BJ (cell line): Measurements from ENCODE around the gene PLXNB1. TPM values are rescaled to one million over a fixed set of nuclear protein-coding genes. Genes with fewer than 3 reads are reported as not detected.
"Not testable (repeated sequence)": the region's sequence is repeated elsewhere in the genome, so short reads cannot be mapped to it uniquely, and the experiment has no call there.

Experiments used
- CTCF ChIA-PET: fragments of 350-600 bp; formaldehyde crosslinking; extraction: SDS; loops from one replicate; lab custom pipeline; 2021; ENCODE audit warnings: antibody characterized with exemption, inconsistent platforms; lab: Yijun Ruan, JAX
- POLR2A ChIA-PET: fragments of 300-600 bp; sonication (Branson Sonifier 250); formaldehyde crosslinking; extraction: SDS; loops from one replicate; lab custom pipeline; 2021; ENCODE audit warnings: antibody characterized with exemption; lab: Charles Lee
- DNase-seq: peaks from one replicate; pipeline ENCODE4 v3.0.0-alpha.2; 2011; ENCODE audit warnings: low read depth
- H3K27me3 ChIP-seq: 2 replicates; pipeline ENCODE4 v1.6.0; 2011; ENCODE audit warnings: low read length; ENCODE audit not compliant: control insufficient read depth, insufficient read depth
- H3K36me3 ChIP-seq: 2 replicates; pipeline ENCODE4 v1.5.1; 2011; ENCODE audit warnings: low read length; ENCODE audit not compliant: control insufficient read depth, insufficient read depth
- H3K4me3 ChIP-seq: 2 replicates; pipeline ENCODE4 v1.5.1; 2011; ENCODE audit warnings: low read depth, mild to moderate bottlenecking, control low read depth, low read length
- CTCF ChIP-seq: IDR thresholded peaks from 2 replicates; pipeline ENCODE4 v1.5.1; 2011; ENCODE audit warnings: low read depth, mild to moderate bottlenecking, control low read depth, inconsistent platforms, low read length, moderate library complexity; ENCODE audit not compliant: insufficient read depth
- polyA plus RNA-seq: library from polyadenylated mRNA; depleted of rRNA; stranded (reverse); fragments of >200 nt; gene quantifications from 2 replicates; pipeline ENCODE4 v1.2.3, GENCODE V29; 2011

Gene PLXNB1
- polyA plus RNA-seq, 1 experiment: 26.3 TPM

GRCh38 chr3:48464713-48465221 is 34.9 kb upstream of the PLXNB1 start:
- DNase-seq: no peak
- TF ChIP-seq CTCF: no peak
- no peaks in the 10 kb centered on the region for H3K27me3 ChIP-seq
- ChIA-PET POLR2A (no interaction called here), CTCF (interaction anchor here (0.9 to 4.2 kb wide), 8 partner anchors 9 to 192 kb away, joined by 3 to 25 read pairs (median 5); no protein-coding TSS in a partner anchor)
- H3K4me3 ChIP-seq: no peak overlapping the region
- peaks cover 44% of the 10 kb centered on the region for H3K36me3 ChIP-seq

GRCh38 chr3:48463703-48464102 is 33.8 kb upstream of the PLXNB1 start:
- no peak for TF ChIP-seq CTCF
- Histone ChIP-seq H3K27me3 (no peaks in the 10 kb centered on the region), H3K4me3 (no peak overlapping the region), H3K36me3 (peaks cover 38% of the 10 kb centered on the region)
- CTCF ChIA-PET: interaction anchor here (0.6 to 4.2 kb wide), 7 partner anchors 9 to 193 kb away, joined by 3 to 25 read pairs (median 5); no protein-coding TSS in a partner anchor
- POLR2A ChIA-PET: interaction anchor here (0.6 kb wide), 1 partner anchor 83 kb away, joined by 4 read pairs; no protein-coding TSS in a partner anchor
- no peak for DNase-seq

GRCh38 chr3:48461767-48462166 is 31.9 kb upstream of the PLXNB1 start:
- H3K4me3 ChIP-seq, POLR2A ChIA-PET, H3K27me3 ChIP-seq, DNase-seq: not testable (repeated sequence)
- CTCF ChIA-PET: interaction anchor here (0.6 to 1.3 kb wide), 6 partner anchors 12 to 88 kb away, joined by 3 to 5 read pairs (median 3); partner anchors contain the start of gene ATRIP
- peaks cover 23% of the 10 kb centered on the region for H3K36me3 ChIP-seq

GRCh38 chr3:48460517-48460902 is 30.6 kb upstream of the PLXNB1 start:
- no peak overlapping the region for H3K4me3 ChIP-seq
- ChIA-PET CTCF (interaction anchor here (1.0 kb wide), 1 partner anchor 24 kb away, joined by 3 read pairs; no protein-coding TSS in a partner anchor), POLR2A (no interaction called here)
- H3K36me3 ChIP-seq: peaks cover 20% of the 10 kb centered on the region
- no peaks in the 10 kb centered on the region for H3K27me3 ChIP-seq
- TF ChIP-seq CTCF: no peak
- no peak for DNase-seq

GRCh38 chr3:48459773-48460516 is 30.1 kb upstream of the PLXNB1 start:
- H3K27me3 ChIP-seq: no peaks in the 10 kb centered on the region
- no peak for TF ChIP-seq CTCF
- H3K36me3 ChIP-seq: peaks cover 21% of the 10 kb centered on the region
- ChIA-PET CTCF (interaction anchor here (1.0 kb wide), 1 partner anchor 24 kb away, joined by 3 read pairs; no protein-coding TSS in a partner anchor), POLR2A (no interaction called here)
- H3K4me3 ChIP-seq: no peak overlapping the region
- DNase-seq: no peak
